B cell (primary cell): ENCODE results near the gene COL11A2. TPM values are rescaled to one million over a fixed set of nuclear protein-coding genes. Genes with fewer than 3 reads are reported as not detected.

ENCODE experiments used
- ATAC-seq: fragments of 200-7000 bp; cut with Tn5 transposase; one replicate; pipeline ENCODE4 v1.10.0; 2021; ENCODE audit warnings: low read depth, mild to moderate bottlenecking, moderate number of reproducible peaks, moderate library complexity
- CTCF ChIA-PET: fragments of 350-600 bp; sonication (Branson Sonifier 250); formaldehyde crosslinking; loops from one replicate; lab custom pipeline; 2021; ENCODE audit warnings: antibody characterized with exemption, inconsistent platforms; lab: Charles Lee
- POLR2A ChIA-PET: fragments of 350-600 bp; sonication (Branson Sonifier 250); formaldehyde crosslinking; loops from one replicate; lab custom pipeline; 2021; ENCODE audit warnings: antibody characterized with exemption; lab: Charles Lee
- DNase-seq: peaks from one replicate; pipeline ENCODE4 v3.0.0; 2013
- H2AFZ ChIP-seq: 2 replicates; pipeline ENCODE4 v1.6.1; 2012; ENCODE audit warnings: mild to moderate bottlenecking, low read depth, low read length; ENCODE audit not compliant: insufficient read depth, poor library complexity, severe bottlenecking
- H3K27ac ChIP-seq, 2 donors: 1 replicate in 1 of 2; 2 replicates in 1 of 2; pipeline ENCODE4 v1.5.1; 2012 to 2013; ENCODE audit warnings: low read length in 2 of 2, mild to moderate bottlenecking in 2 of 2, moderate library complexity in 1 of 2
- H3K27me3 ChIP-seq, 4 experiments: fragments of 200-600 bp in 1 of 4; sonication (generic) in 1 of 4; replicated peaks in 1 of 4; 1 replicate in 2 of 4; 2 replicates in 2 of 4; pipeline versions ENCODE4 v1.6.1 to v1.7.0; 2013 to 2016; ENCODE audit warnings: low read length in 3 of 4, mild to moderate bottlenecking in 2 of 4, mixed read lengths in 1 of 4, moderate library complexity in 1 of 4; ENCODE audit not compliant: insufficient read depth in 4 of 4, control insufficient read depth in 3 of 4; ENCODE audit errors: control extremely low read depth in 1 of 4
- H3K36me3 ChIP-seq, 2 experiments: replicated peaks in 1 of 2; 1 replicate in 1 of 2; 2 replicates in 1 of 2; pipeline versions ENCODE4 v1.6.1 to v1.7.1; 2013; ENCODE audit warnings: low read length in 1 of 2; ENCODE audit not compliant: insufficient read depth in 2 of 2, control insufficient read depth in 1 of 2; ENCODE audit errors: control extremely low read depth in 1 of 2, extremely low read depth in 1 of 2
- H3K4me1 ChIP-seq, 2 donors: fragments of 200-600 bp in 1 of 2; sonication (generic) in 1 of 2; 1 replicate in 1 of 2; 2 replicates in 1 of 2; pipeline versions ENCODE4 v1.5.1 to v1.6.1; 2013 to 2017; ENCODE audit warnings: low read length in 2 of 2; ENCODE audit not compliant: control insufficient read depth in 2 of 2, insufficient read depth in 2 of 2
- H3K4me2 ChIP-seq: replicated peaks from 2 replicates; pipeline ENCODE3; 2012; ENCODE audit warnings: mild to moderate bottlenecking, low read depth, low read length; ENCODE audit not compliant: poor library complexity, severe bottlenecking
- H3K4me3 ChIP-seq, 5 experiments: fragments of 200-600 bp in 1 of 5; sonication (generic) in 1 of 5; 1 replicate in 3 of 5; 2 replicates in 2 of 5; pipeline versions ENCODE4 v1.5.1 to v1.7.0; 2011 to 2016; ENCODE audit warnings: low read length in 4 of 5, mild to moderate bottlenecking in 4 of 5, low read depth in 2 of 5, control low read depth in 1 of 5, moderate library complexity in 1 of 5; ENCODE audit not compliant: insufficient read depth in 1 of 5; ENCODE audit errors: control extremely low read depth in 1 of 5, extremely low read depth in 1 of 5
- H3K79me2 ChIP-seq: fragments of 200-600 bp; sonication (generic); one replicate; pipeline ENCODE4 v1.6.0; 2016; ENCODE audit warnings: low read length; ENCODE audit not compliant: control insufficient read depth, insufficient read depth
- H3K9ac ChIP-seq: fragments of 200-600 bp; sonication (generic); 2 replicates; pipeline ENCODE4 v1.6.1; 2017; ENCODE audit warnings: mild to moderate bottlenecking, low read length, moderate library complexity
- H3K9me3 ChIP-seq, 3 donors: one replicate each; pipeline versions ENCODE4 v1.6.1 to v1.7.1; 2013; ENCODE audit warnings: low read length in 2 of 3; ENCODE audit not compliant: control insufficient read depth in 2 of 3, insufficient read depth in 1 of 3; ENCODE audit errors: control extremely low read depth in 1 of 3
- H4K20me1 ChIP-seq: 2 replicates; pipeline ENCODE4 v1.6.0; 2012; ENCODE audit warnings: mild to moderate bottlenecking, low read length; ENCODE audit not compliant: insufficient read depth, control insufficient read depth, poor library complexity, severe bottlenecking
- H3K27ac Mint-ChIP-seq: one replicate; pipeline ENCODE4 v1.8.0; 2021; ENCODE audit warnings: mixed read lengths
- H3K27me3 Mint-ChIP-seq: one replicate; pipeline ENCODE4 v1.8.0; 2021; ENCODE audit warnings: mixed read lengths
- H3K4me1 Mint-ChIP-seq: one replicate; pipeline ENCODE4 v1.8.0; 2021; ENCODE audit warnings: mixed read lengths
- H3K4me3 Mint-ChIP-seq: one replicate; pipeline ENCODE4 v1.8.0; 2021; ENCODE audit warnings: mixed read lengths
- H3K9me3 Mint-ChIP-seq: one replicate; pipeline ENCODE4 v1.8.0; 2022; ENCODE audit warnings: mixed read lengths; ENCODE audit not compliant: insufficient read depth
- EZH2 ChIP-seq: IDR thresholded peaks from 2 replicates; pipeline ENCODE4 v1.6.1; 2012; ENCODE audit warnings: borderline replicate concordance, low read depth, mild to moderate bottlenecking, moderate library complexity, low read length; ENCODE audit not compliant: insufficient read depth, poor library complexity, severe bottlenecking
- WGBS: methylation state at CpG from one replicate; pipeline ENCODE4 v1.1.5; 2013; ENCODE audit warnings: missing lambda C conversion rate; ENCODE audit not compliant: insufficient coverage; 5-methylcytosine and 5-hydroxymethylcytosine counted together
- intact Hi-C: fragments of 100-400 bp; cut with micrococcal nuclease; formaldehyde crosslinking; loops from one replicate; pipeline ENCODE4 v1.10.0; 2022
- polyA plus RNA-seq: library from polyadenylated mRNA; depleted of rRNA; stranded (reverse); fragments of >200 nt; gene quantifications from 2 replicates; pipeline ENCODE4 v1.2.3, GENCODE V29; 2012
- total RNA-seq, 2 donors: library from RNA; stranded (reverse); fragments of 120-200 nt in 1 of 2; gene quantifications; 1 replicate in 1 of 2; 2 replicates in 1 of 2; pipeline versions ENCODE4 v1.2.3 to v1.2.4, GENCODE V29; 2013 to 2022
- TF ChIP-seq, protein P1 (sequence below): fragments of 200-600 bp; IDR thresholded peaks from one replicate; pipeline ENCODE4 v1.8.0; 2022; ENCODE audit warnings: antibody characterized with exemption, mild to moderate bottlenecking

Gene COL11A2
- total and polyA plus RNA-seq, 2 donors (not counting 1 experiment from before 2014, with no cell fraction given), result 0.39 to 0.82 TPM

DNA sequence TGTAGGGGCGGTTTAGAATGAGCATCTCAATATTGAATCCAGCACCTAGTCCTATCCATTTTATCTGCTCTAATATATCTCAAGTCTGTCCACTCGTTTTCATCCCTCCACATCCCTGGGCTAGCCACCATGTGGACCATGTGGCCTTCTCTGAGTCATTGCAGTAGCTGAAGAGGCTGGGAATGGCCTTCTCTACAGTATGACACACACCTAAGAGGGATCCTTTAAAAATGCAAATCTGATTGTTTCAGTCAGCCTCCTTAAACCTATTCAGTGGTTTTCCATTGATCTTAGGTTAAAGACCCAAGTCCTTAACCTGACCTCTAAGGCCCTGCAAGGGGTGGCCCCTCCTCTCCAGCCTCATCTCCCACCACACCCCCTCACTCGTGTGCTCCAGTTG is 25.4 kb upstream of the COL11A2 start:
- POLR2A ChIA-PET, result no interaction called here
- H3K9me3 ChIP-seq, result peaks cover 0 to 8% (median 1%) of the 10 kb centered on the region in 3 donors
- ATAC-seq (no peak), DNase-seq (no peak)
- no peak overlapping the region for H3K4me3 ChIP-seq
- TF ChIP-seq, protein P1, sequence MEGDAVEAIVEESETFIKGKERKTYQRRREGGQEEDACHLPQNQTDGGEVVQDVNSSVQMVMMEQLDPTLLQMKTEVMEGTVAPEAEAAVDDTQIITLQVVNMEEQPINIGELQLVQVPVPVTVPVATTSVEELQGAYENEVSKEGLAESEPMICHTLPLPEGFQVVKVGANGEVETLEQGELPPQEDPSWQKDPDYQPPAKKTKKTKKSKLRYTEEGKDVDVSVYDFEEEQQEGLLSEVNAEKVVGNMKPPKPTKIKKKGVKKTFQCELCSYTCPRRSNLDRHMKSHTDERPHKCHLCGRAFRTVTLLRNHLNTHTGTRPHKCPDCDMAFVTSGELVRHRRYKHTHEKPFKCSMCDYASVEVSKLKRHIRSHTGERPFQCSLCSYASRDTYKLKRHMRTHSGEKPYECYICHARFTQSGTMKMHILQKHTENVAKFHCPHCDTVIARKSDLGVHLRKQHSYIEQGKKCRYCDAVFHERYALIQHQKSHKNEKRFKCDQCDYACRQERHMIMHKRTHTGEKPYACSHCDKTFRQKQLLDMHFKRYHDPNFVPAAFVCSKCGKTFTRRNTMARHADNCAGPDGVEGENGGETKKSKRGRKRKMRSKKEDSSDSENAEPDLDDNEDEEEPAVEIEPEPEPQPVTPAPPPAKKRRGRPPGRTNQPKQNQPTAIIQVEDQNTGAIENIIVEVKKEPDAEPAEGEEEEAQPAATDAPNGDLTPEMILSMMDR, result no peak
- TF ChIP-seq EZH2, result no peak
- no peak overlapping the region for H3K27ac ChIP-seq
- H3K9ac ChIP-seq, result no peak overlapping the region
- no peaks in the 10 kb centered on the region for H3K36me3 ChIP-seq
- no peak overlapping the region for H3K4me3 Mint-ChIP-seq
- no peak overlapping the region for H3K27ac Mint-ChIP-seq
- H3K27me3 ChIP-seq, result peaks cover 0 to 40% (median 14%) of the 10 kb centered on the region in 4 experiments
- H3K27me3 Mint-ChIP-seq, result peaks cover 57% of the 10 kb centered on the region
- no peaks in the 10 kb centered on the region for H4K20me1 ChIP-seq
- H3K79me2 ChIP-seq, result no peaks in the 10 kb centered on the region
- intact Hi-C loops, result no loop called here
- CTCF ChIA-PET, result no interaction called here
- no peak overlapping the region for H2AFZ ChIP-seq
- H3K4me1 Mint-ChIP-seq, result peaks cover 16% of the 10 kb centered on the region
- peaks cover 11 to 13% of the 10 kb centered on the region in 2 donors for H3K4me1 ChIP-seq
- WGBS, result 64% methylated on average over 1 of the region's 3 CpGs
- H3K9me3 Mint-ChIP-seq, result no peaks in the 10 kb centered on the region
- H3K4me2 ChIP-seq, result no peak overlapping the region

DNA sequence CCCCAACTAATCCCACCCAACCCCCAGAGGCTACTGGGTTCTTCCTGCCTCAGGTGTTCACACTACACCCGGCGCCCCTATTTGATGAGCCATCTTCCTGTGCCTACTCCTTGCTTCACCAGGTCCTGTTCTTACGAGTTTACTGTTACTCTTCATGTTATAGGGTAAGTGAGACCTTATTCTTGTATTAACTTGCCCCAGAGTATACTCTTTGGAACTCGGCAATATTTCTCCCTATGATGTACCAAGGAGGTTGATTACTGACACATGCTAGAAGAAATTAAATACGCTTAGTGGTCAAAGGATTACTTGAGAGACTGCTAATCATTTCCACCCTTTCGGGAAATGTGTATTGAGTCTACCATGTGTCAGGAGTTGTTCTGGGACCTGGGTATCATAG is 25.0 kb upstream of the COL11A2 start:
- DNase-seq (no peak), ATAC-seq (no peak)
- whole genome bisulfite sequencing, result 100% methylated on average over 2 of the region's 6 CpGs
- Mint-ChIP-seq H3K27me3 (peaks cover 55% of the 10 kb centered on the region), H3K4me1 (peaks cover 19% of the 10 kb centered on the region), H3K4me3 (no peak overlapping the region), H3K27ac (no peak overlapping the region), H3K9me3 (no peaks in the 10 kb centered on the region)
- Histone ChIP-seq H3K79me2 (no peaks in the 10 kb centered on the region), H3K27ac (no peak overlapping the region), H3K4me3 (no peak overlapping the region), H3K27me3 (peaks cover 0 to 44% (median 13%) of the 10 kb centered on the region in 4 experiments), H3K4me1 (peaks cover 14 to 15% of the 10 kb centered on the region in 2 donors), H3K9ac (no peak overlapping the region), H3K36me3 (no peaks in the 10 kb centered on the region), H3K9me3 (peaks cover 0 to 8% (median 0%) of the 10 kb centered on the region in 3 donors), H3K4me2 (no peak overlapping the region), H2AFZ (no peak overlapping the region), H4K20me1 (no peaks in the 10 kb centered on the region)
- ChIA-PET POLR2A (no interaction called here), CTCF (no interaction called here)
- intact Hi-C loops, result no loop called here
- TF ChIP-seq EZH2, result no peak
- TF ChIP-seq, protein P1, result no peak
